ENCODE measurements around the gene SMTNL2.

DNA sequence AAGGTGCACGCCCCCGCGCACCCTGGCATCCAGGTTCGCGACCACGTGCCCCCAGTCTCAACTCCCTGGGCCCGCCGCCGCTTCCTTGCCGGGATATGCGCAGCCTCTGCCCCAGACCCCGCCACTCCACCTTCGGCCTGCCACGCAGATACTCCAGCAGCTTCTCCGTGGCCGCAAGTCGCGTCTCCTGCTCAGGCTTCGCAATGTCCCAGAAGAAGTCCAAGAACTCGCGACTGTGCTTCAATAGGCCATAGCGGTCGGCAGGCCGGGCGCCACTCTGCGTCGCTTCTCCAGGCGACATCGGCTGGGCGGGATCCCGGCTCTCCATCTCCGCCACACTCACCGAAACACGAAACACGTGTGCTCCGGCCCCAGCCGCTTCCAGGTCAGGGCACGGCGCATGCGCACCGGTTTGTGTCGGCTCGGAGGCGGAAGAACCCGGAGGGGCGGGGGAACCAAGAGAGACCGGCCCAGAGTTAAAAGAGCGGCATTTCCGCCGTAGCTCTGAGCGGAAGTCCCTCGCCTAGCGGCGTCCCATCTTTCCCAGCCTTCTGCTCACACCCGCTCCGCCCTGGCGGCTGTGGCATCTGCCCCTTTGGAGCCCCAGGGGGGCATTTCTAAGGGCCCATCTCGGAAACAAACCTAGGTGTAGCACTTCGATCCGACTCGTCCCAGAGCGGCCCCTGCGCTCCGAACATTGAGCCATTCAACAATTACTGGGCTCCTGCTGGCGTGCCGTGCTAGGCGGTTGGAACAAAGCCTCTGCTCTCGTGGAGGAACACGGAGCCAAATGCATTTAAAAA is 29.1 kb upstream of the SMTNL2 start, which contains the start of gene MYBBP1A:
- TF ChIP-seq CREB1 (CRISPR knock-in tag; IDR thresholded peaks at IDR 0.05) (no peak), SMAD3 (CRISPR knock-in tag; IDR thresholded peaks at IDR 0.05; ENCODE audit: borderline replicate concordance) (0 out of 2 replicates have a peak, but pooled peaks have one; percentile 15), AFF4 (CRISPR knock-in tag; IDR thresholded peaks at IDR 0.05; ENCODE audit: borderline replicate concordance) (no peak), TEAD4 (CRISPR knock-in tag; IDR thresholded peaks at IDR 0.05) (no peak)
- TF ChIP-seq, protein P1, sequence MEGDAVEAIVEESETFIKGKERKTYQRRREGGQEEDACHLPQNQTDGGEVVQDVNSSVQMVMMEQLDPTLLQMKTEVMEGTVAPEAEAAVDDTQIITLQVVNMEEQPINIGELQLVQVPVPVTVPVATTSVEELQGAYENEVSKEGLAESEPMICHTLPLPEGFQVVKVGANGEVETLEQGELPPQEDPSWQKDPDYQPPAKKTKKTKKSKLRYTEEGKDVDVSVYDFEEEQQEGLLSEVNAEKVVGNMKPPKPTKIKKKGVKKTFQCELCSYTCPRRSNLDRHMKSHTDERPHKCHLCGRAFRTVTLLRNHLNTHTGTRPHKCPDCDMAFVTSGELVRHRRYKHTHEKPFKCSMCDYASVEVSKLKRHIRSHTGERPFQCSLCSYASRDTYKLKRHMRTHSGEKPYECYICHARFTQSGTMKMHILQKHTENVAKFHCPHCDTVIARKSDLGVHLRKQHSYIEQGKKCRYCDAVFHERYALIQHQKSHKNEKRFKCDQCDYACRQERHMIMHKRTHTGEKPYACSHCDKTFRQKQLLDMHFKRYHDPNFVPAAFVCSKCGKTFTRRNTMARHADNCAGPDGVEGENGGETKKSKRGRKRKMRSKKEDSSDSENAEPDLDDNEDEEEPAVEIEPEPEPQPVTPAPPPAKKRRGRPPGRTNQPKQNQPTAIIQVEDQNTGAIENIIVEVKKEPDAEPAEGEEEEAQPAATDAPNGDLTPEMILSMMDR (IDR thresholded peaks at IDR 0.05): no peak

All from WTC11 (cell line).